ENCODE data around the gene LRRC59.
A peak's percentile ranks its signal among the peaks of the same experiment; 100 is the strongest.
"Not testable (repeated sequence)": the region's sequence is repeated elsewhere in the genome, so short reads cannot be mapped to it uniquely, and the experiment has no call there.

LRRC59 gene

GRCh38 chr17:50345432-50346312 is 51.7 kb downstream of the LRRC59 start, which contains the start of gene XYLT2:
Gene XYLT2, plus strand, starts transcription at chr17:50346126. Its CDS starts 15 bp downstream, at chr17:50346141.
- peak; percentile 88 for DNase-seq

- DNase-seq, result no peak
These were observed 52.5 kb downstream of the LRRC59 start for GRCh38 chr17:50344731-50345365.

- DNase-seq, result no peak
These were observed 57.9 kb downstream of the LRRC59 start for GRCh38 chr17:50339381-50339780.

- no peak for DNase-seq
These were observed 58.7 kb downstream of the LRRC59 start for GRCh38 chr17:50338645-50339044.

- no peak for DNase-seq
These were observed 59.4 kb downstream of the LRRC59 start for GRCh38 chr17:50337956-50338355.

GRCh38 chr17:50333291-50334057 is 63.8 kb downstream of the LRRC59 start:
- not testable (repeated sequence) for DNase-seq

GRCh38 chr17:50332196-50332595 is 65.1 kb downstream of the LRRC59 start:
- no peak for DNase-seq

Measured in activated CD4-positive, alpha-beta T cell treated with anti-CD3 and anti-CD28 coated beads, Interleukin-2, amount 50 U/mL, for 1 hour (primary cell).